Measurements from ENCODE around the gene PATJ. TPM values are rescaled to one million over a fixed set of nuclear protein-coding genes. Genes with fewer than 3 reads are reported as not detected.

Gene PATJ
- polyA plus RNA-seq, 1 experiment = 3.6 TPM

GRCh38 chr1:62038594-62039284, 296.5 kb downstream of the PATJ start:
- ChIA-PET POLR2A (no interaction called here), CTCF (no interaction called here)
- TF ChIP-seq CTCF (IDR thresholded peaks at IDR 0.05; ENCODE audit: low read depth, low read length) = no peak
- Histone ChIP-seq H3K27ac (ENCODE audit: low read depth, low read length) (no peak overlapping the region), H3K9me3 (ENCODE audit: control insufficient read depth, insufficient read depth, low read length) (no peaks in the 10 kb centered on the region), H3K4me3 (ENCODE audit: low read depth, low read length) (no peak overlapping the region), H3K27me3 (ENCODE audit: control insufficient read depth, insufficient read depth, low read length) (no peaks in the 10 kb centered on the region)
- DNase-seq (ENCODE audit: low read depth, low spot score) = no peak

- POLR2A ChIA-PET = no interaction called here
- no peak for DNase-seq (ENCODE audit: low read depth, low spot score)
- no peak for TF ChIP-seq CTCF (IDR thresholded peaks at IDR 0.05; ENCODE audit: low read depth, low read length)
- Histone ChIP-seq H3K9me3 (ENCODE audit: control insufficient read depth, insufficient read depth, low read length) (no peaks in the 10 kb centered on the region), H3K4me3 (ENCODE audit: low read depth, low read length) (no peak overlapping the region), H3K27ac (ENCODE audit: low read depth, low read length) (no peak overlapping the region), H3K27me3 (ENCODE audit: control insufficient read depth, insufficient read depth, low read length) (no peaks in the 10 kb centered on the region)
- CTCF ChIA-PET = interaction anchor here (1.1 kb wide), 1 partner anchor 42 kb away, joined by 4 read pairs; no protein-coding TSS in a partner anchor
Observed at GRCh38 chr1:62040450-62040849, 298.2 kb downstream of the PATJ start.

- DNase-seq (ENCODE audit: low read depth, low spot score) = no peak
- no peak overlapping the region for H3K4me3 ChIP-seq (ENCODE audit: low read depth, low read length)
- TF ChIP-seq CTCF (IDR thresholded peaks at IDR 0.05; ENCODE audit: low read depth, low read length) = no peak
- no peaks in the 10 kb centered on the region for H3K27me3 ChIP-seq (ENCODE audit: control insufficient read depth, insufficient read depth, low read length)
- CTCF ChIA-PET = interaction anchor here (0.5 to 1.1 kb wide), 2 partner anchors 42 to 109 kb away, joined by 3 to 4 read pairs; no protein-coding TSS in a partner anchor
- POLR2A ChIA-PET = no interaction called here
- H3K9me3 ChIP-seq (ENCODE audit: control insufficient read depth, insufficient read depth, low read length) = no peaks in the 10 kb centered on the region
- H3K27ac ChIP-seq (ENCODE audit: low read depth, low read length) = no peak overlapping the region
Observed at GRCh38 chr1:62040973-62041372, 298.7 kb downstream of the PATJ start.

- no peak for TF ChIP-seq CTCF (IDR thresholded peaks at IDR 0.05; ENCODE audit: low read depth, low read length)
- Histone ChIP-seq H3K4me3 (ENCODE audit: low read depth, low read length) (no peak overlapping the region), H3K27ac (ENCODE audit: low read depth, low read length) (no peak overlapping the region), H3K9me3 (ENCODE audit: control insufficient read depth, insufficient read depth, low read length) (no peaks in the 10 kb centered on the region), H3K27me3 (ENCODE audit: control insufficient read depth, insufficient read depth, low read length) (no peaks in the 10 kb centered on the region)
- ChIA-PET CTCF (no interaction called here), POLR2A (no interaction called here)
- DNase-seq (ENCODE audit: low read depth, low spot score) = no peak
Observed at GRCh38 chr1:62043154-62043553, 300.9 kb downstream of the PATJ start.

GRCh38 chr1:62045574-62045973, 303.3 kb downstream of the PATJ start:
- ChIA-PET POLR2A (no interaction called here), CTCF (no interaction called here)
- DNase-seq (ENCODE audit: low read depth, low spot score) = no peak
- no peaks in the 10 kb centered on the region for H3K27me3 ChIP-seq (ENCODE audit: control insufficient read depth, insufficient read depth, low read length)
- TF ChIP-seq CTCF (IDR thresholded peaks at IDR 0.05; ENCODE audit: low read depth, low read length) = no peak
- no peak overlapping the region for H3K27ac ChIP-seq (ENCODE audit: low read depth, low read length)
- H3K4me3 ChIP-seq (ENCODE audit: low read depth, low read length) = no peak overlapping the region
- no peaks in the 10 kb centered on the region for H3K9me3 ChIP-seq (ENCODE audit: control insufficient read depth, insufficient read depth, low read length)
